GM19324 (cell line): Measurements from ENCODE around the gene CTU1.

Source experiments
- ATAC-seq: cut with Tn5 transposase; IDR thresholded peaks from one replicate; pipeline ENCODE4 v1.9.1; 2021; ENCODE audit warnings: mild to moderate bottlenecking, moderate library complexity; ENCODE audit not compliant: unreplicated experiment, low FRiP score

CTU1 gene

DNA sequence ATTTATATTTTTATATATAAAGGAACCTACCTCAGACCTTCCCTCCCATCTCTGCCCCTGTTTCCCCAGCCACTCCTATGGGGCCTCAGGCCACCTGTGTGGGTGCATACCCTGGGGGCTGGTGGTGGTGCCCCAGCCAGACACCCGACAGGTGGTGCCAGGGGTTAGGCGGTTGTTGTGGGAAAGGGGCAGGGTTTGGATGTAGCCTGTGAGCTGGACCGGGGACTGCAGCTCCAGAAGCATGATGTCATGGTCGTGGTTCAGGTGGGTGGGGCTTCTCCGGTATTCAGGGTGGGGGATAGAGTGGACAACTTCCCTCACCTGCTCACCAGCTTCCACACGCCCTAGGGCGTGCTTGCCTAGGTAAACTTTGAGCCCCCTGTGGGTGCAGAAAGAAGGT is 48.5 kb downstream of the CTU1 start:
- ATAC-seq = no peak

DNA sequence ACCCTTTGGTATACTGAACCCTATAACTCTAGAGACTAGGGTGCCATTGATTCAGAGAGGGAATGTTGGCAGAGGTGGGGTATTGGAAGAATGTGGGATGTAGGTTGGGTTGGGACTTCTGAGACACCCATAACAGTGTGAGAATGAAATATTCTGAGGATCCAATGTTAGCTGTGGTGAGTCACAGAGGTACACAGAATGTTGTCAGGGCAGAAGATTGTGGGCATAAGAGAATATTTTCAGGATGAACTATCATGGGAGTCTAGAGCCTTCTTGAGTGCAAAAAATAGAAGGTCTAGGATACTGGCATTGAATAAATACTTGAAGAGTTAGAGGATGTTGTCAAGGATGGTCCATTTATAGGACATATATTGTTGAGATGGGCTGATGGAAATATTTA is 52.3 kb downstream of the CTU1 start:
- ATAC-seq = no peak
